Skeletal muscle cell (primary cell): ENCODE measurements around the gene KCNJ6.
A peak's percentile ranks its signal among the peaks of the same experiment; 100 is the strongest.
"Not testable (repeated sequence)": the region's sequence is repeated elsewhere in the genome, so short reads cannot be mapped to it uniquely, and the experiment has no call there.

Experiments
- DNase-seq: peaks from one replicate; pipeline ENCODE4 v3.0.0-alpha.2; 2010; ENCODE audit warnings: low read depth
- H3K4me3 ChIP-seq: 2 replicates; pipeline ENCODE4 v1.5.1; 2011; ENCODE audit warnings: low read depth, mild to moderate bottlenecking, control low read depth, low read length, moderate library complexity

KCNJ6 gene

DNA sequence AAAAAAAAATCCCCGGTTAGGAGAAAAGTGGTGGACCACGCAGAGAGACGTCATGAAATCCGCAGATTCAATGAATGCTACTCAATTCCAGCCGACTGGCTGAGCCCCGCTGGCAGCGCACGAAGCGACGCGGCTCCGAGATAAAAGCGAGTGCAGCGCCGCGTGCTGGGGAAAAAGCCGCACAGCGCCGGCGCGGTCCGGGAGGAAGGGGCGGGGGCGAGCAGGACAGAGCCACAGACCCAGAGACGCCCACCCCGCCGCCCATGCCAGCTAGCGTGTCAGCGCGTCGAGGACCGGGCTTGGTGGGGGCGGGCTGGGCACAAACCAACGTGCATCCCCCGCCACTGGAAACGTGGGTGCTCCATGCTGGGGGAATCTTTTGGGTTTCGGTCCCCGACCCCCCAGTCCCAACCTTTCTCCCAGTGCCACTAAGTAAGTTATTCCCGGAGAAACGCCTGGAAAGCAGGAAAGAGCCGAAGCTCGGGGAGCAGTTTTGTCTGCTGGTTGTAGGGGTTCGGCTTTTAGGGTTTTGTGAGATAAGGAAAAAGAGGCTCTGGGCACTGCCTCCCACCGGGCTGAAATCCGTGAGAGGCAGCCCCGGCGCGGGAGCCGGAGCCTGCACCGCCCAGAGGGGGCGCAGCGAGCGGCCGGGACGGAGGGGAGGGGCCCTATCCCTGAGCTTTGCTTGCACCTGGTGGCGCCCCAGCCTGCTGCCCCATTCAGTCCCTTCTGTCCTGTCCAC is at the start of gene KCNJ6:
Gene KCNJ6 (minus strand): TSS at position 148 of the 742 bp plus-strand sequence. CDS start 75,775 bp downstream, outside the sequence.
- peak within 1 kb of the TSS; percentile 59 for H3K4me3 ChIP-seq
- DNase-seq, result no peak

DNA sequence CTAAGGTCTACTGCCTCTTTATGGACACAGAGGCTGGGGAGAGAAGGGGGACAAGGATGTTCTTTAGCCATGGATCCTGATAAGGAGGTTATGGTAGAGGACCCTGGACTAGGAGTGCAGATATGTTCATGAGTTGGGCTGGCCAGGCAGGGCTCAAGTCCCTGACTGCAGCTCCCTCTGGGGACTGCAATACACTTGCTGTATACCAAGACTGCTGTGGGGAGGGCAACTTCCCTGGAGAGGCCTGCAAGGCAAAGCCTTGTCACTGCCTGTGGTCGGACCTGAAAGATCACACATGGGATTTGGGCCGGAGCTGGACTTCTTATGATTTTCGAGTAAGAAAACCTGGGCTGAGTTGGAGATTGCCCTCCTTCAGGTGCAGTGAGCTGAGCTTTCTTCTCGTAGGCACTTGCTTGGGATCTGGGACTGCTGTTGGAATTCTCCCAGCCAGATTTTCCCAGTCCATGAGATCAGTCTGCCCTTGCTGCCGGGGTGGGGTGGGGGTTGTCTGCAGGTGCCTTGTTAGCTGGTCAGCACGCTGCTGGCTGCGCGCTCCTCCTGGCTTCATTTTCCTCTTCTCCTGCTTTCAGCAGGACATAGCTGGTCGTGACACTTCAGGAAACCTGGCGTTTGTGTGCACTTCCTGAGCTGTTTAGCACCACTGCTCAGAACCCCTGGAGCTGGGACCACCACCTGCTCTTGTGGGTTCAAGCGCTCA is 49.0 kb upstream of the KCNJ6 start:
- H3K4me3 ChIP-seq, result no peak overlapping the region
- DNase-seq, result no peak

GRCh38 chr21:37958537-37958936 is 42.3 kb upstream of the KCNJ6 start:
- no peak for DNase-seq
- H3K4me3 ChIP-seq, result no peak overlapping the region

GRCh38 chr21:37956772-37957171 is 40.5 kb upstream of the KCNJ6 start:
- no peak for DNase-seq

DNA sequence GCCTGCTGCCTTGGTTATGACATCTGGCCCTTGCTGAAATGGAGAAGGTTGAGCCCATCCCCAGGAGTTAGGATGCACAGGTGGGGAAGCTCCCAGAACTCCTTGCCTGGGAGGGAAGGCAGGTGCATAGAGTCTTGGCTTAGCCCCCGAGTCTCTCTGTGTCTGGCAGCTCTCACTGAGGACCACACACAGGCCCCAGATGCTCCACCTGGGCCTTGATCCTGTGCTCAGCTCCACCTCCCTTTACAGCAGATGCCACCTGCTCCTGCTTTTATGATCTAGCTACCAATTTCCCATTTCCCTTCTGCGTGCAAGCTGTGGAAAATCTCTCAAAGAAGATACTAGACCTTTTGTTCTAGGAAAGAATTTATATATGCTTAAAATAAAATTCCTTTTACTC is 28.8 kb upstream of the KCNJ6 start:
- DNase-seq, result no peak
- H3K4me3 ChIP-seq, result no peak overlapping the region

More at GRCh38 chr21:37956772-37957171, 40.5 kb upstream of the KCNJ6 start:
- no peak overlapping the region for H3K4me3 ChIP-seq

DNA sequence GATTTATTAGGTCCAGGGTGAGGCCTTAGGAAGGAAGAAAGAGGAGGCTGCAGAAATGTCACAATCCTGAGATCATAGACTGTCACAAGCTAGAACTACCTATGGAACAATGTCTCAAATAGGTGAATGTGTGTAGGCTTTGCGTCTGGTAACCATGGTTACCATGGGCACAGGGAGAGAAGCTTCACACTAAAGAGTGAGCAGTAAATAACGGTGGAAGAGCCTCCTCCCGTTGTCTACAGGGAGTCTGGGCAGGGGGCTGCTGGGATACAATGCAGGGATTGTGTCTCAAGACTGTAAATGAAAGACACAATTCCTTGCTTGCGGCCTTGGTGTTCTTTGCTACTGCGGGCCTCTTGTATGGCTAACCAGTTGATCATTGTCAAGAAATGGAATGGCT is 28.2 kb upstream of the KCNJ6 start:
- H3K4me3 ChIP-seq, result no peak overlapping the region
- no peak for DNase-seq

- no peak overlapping the region for H3K4me3 ChIP-seq
- no peak for DNase-seq
Measured at GRCh38 chr21:37940691-37941090, 24.4 kb upstream of the KCNJ6 start.

- H3K4me3 ChIP-seq, result no peak overlapping the region
- no peak for DNase-seq
Measured at GRCh38 chr21:37939838-37940237, 23.6 kb upstream of the KCNJ6 start.

GRCh38 chr21:37939251-37939650 is 23.0 kb upstream of the KCNJ6 start:
- DNase-seq, result no peak
- no peak overlapping the region for H3K4me3 ChIP-seq

- no peak overlapping the region for H3K4me3 ChIP-seq
- DNase-seq, result no peak
Measured at GRCh38 chr21:37937668-37938067, 21.4 kb upstream of the KCNJ6 start.

DNA sequence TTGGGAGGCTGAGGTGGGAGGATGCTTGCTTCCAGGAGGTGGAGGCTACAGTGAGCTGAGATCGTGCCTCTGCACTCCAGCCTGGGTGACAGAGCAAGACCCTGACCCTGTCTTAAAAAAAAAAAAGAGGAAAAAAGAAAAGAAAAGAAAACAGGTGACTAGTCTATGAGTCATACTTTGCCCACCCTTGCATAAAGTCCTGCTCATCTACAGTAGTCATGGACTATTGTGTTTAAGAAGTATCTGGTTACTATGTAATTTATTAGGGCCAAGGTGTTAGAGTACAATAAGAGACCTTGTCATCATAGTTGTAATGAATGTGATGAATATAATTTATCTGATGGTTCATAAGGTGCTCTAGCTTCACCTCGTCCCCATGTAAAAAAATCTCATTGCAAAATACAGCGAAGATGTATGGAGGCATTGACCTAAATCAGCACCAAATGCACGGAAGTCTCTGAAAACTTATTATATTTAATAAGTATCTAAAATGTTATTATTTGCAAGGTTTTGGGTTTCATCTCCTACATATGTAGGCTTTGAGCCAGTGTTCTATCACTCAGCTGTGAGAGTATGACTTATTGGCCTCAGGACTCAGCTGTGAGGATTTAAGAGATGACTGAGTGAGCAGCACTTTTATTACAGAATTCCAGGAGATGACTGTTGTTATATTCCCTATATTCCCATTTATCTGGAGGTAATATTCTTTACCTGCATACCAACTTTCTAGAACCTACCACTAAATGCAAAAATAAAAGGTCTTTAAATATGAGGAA is 19.9 kb upstream of the KCNJ6 start:
- DNase-seq, result no peak
- H3K4me3 ChIP-seq, result no peak overlapping the region

DNA sequence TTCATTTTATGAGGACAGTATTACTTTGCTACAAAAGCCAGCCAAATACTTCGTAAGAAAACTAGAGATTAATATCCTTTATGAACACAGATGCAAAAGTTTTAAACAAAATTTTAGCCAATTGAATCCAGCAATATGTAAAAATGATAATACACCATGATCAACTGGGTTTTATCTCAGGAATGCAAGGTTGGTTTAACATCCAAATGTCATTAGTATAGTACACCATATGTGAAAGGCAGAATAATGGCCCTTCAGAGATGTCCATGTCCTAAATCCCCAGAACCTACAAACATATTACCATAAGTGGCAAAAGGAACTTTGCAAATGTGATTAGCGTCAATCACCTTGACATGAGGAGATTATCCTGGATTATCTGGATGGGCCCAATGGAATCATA is 16.7 kb upstream of the KCNJ6 start:
- no peak for DNase-seq
- H3K4me3 ChIP-seq, result no peak overlapping the region

DNA sequence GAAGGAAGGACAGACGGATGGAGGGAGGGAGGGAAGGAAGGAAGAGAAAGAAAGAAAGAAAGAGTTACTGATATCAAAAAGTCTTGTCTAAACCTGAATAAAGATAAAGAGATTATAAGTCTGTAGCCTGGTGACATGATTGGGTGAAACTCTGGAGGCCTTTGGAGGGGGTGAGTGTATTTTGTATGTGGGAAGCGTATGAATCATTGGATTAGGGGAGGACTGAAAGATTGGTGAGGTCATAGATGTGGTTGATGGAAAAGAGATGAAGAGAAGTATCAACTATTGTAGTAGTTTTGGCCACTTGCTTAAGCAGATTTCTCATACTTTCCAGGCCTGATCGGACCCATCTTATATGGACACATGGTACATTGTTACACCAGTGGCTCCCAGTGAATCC is 11.5 kb upstream of the KCNJ6 start:
- H3K4me3 ChIP-seq, result no peak overlapping the region
- DNase-seq, result no peak

- no peak for DNase-seq
- H3K4me3 ChIP-seq, result no peak overlapping the region
Measured at GRCh38 chr21:37921091-37921490, 4.8 kb upstream of the KCNJ6 start.

- not testable (repeated sequence) for DNase-seq, H3K4me3 ChIP-seq
Measured at GRCh38 chr21:37920302-37920701, 4.0 kb upstream of the KCNJ6 start.

DNA sequence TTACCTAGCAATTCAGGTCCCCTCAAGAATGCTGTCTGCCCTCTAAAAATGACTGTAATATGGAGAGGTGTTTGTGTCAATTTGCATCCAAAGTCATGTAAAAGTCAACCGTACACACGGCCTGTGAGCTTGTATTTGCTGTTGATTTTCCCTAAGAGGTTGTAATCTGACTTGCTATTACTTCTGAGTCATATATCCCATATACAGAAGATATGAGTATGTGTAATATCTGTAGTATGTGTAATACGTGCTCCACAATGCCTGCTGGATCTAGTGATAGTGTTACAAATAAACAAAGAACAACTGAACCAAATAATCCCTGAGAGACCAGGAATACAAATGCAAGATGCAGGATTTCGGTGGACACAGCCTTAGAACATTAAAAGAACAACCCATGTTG is 1.4 kb upstream of the KCNJ6 start:
- DNase-seq, result peak; percentile 24
- H3K4me3 ChIP-seq, result no peak overlapping the region

DNA sequence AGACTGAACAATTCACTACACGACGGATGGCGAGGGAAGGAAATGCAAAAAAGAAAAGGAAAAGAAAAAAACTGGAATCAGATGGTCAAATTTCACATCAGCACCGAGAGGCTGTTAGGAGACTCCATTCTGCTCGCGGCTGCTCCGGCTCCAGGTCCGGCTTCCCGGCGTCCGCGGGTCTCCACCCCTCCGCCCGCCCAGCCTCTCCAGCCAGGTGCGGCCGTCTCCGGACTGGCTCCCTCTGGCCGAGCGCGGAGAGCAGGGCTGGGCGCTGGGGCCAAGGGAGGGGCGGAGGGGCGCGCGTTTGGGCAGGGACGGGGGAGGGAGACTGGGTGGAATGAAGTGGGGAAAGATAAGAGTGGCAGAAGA is 332 bp downstream of the KCNJ6 start:
- no peak for DNase-seq
- peak overlapping the region; percentile 59 for H3K4me3 ChIP-seq

GRCh38 chr21:37915497-37915911 is 753 bp downstream of the KCNJ6 start:
- H3K4me3 ChIP-seq, result peak overlapping the region; percentile 59
- DNase-seq, result no peak

DNA sequence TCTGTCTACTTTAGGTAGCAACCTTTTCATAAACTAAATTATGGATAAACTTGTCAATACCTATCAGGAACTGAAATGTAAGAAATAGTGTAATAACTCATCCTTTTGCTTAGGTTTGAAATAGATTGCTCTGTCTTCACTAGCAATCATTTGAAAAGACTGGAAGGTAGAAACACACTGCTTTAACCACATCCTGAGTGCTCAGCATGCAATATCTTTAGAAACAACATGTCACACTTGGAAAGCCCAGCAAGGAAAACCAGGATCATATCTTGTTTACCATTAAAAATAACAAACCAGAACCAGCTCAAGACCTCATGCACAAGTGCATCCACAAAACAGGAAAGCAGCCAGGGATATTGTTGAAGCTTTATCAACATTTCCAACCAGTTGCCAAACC is 3.6 kb downstream of the KCNJ6 start:
- no peak overlapping the region for H3K4me3 ChIP-seq
- no peak for DNase-seq

GRCh38 chr21:37909936-37910335 is 6.3 kb downstream of the KCNJ6 start:
- H3K4me3 ChIP-seq, result no peak overlapping the region
- DNase-seq, result no peak
